OCI-LY1 (cell line): ENCODE measurements around the gene ZC3H18.

Experiments
- H2AFZ ChIP-seq: fragments of 200-600 bp; sonication (generic), shearing (Covaris generic); 2 replicates; pipeline ENCODE4 v1.6.0; 2014; ENCODE audit warnings: antibody characterized with exemption, mild to moderate bottlenecking, low read length
- H3F3A ChIP-seq: fragments of 200-600 bp; sonication (generic), shearing (Covaris generic); 2 replicates; pipeline ENCODE4 v1.6.0; 2014; ENCODE audit warnings: mild to moderate bottlenecking, antibody characterized with exemption, low read length, moderate library complexity; ENCODE audit not compliant: insufficient read depth
- H3K27ac ChIP-seq: fragments of 200-600 bp; sonication (generic); 2 replicates; pipeline ENCODE4 v1.5.1; 2014; ENCODE audit warnings: low read length, mixed run types, mild to moderate bottlenecking, low read depth; ENCODE audit not compliant: poor library complexity, severe bottlenecking
- H3K27me3 ChIP-seq: fragments of 200-600 bp; sonication (generic); 2 replicates; pipeline ENCODE4 v1.6.0; 2014; ENCODE audit warnings: antibody characterized with exemption, mild to moderate bottlenecking, low read length, moderate library complexity; ENCODE audit not compliant: insufficient read depth
- H3K36me3 ChIP-seq: fragments of 200-600 bp; sonication (generic); 2 replicates; pipeline ENCODE4 v1.6.1; 2014; ENCODE audit warnings: mild to moderate bottlenecking, antibody characterized with exemption, low read length, moderate library complexity, mixed read lengths; ENCODE audit not compliant: insufficient read depth
- H3K4me1 ChIP-seq: fragments of 200-600 bp; sonication (generic); 2 replicates; pipeline ENCODE4 v1.5.1; 2014; ENCODE audit warnings: mild to moderate bottlenecking, low read length, moderate library complexity; ENCODE audit not compliant: insufficient read depth, severe bottlenecking
- H3K4me2 ChIP-seq: fragments of 200-600 bp; sonication (generic), shearing (Covaris generic); 2 replicates; pipeline ENCODE4 v1.6.1; 2014; ENCODE audit warnings: low read length
- H3K4me3 ChIP-seq: fragments of 200-600 bp; sonication (generic); 2 replicates; pipeline ENCODE4 v1.5.1; 2014; ENCODE audit warnings: low read length, low read depth, mild to moderate bottlenecking, mixed read lengths; ENCODE audit not compliant: poor library complexity, severe bottlenecking
- H3K79me2 ChIP-seq: fragments of 200-600 bp; shearing (Covaris generic); 2 replicates; pipeline ENCODE4 v1.6.1; 2016; ENCODE audit warnings: mixed run types, low read length, mixed read lengths; ENCODE audit not compliant: insufficient read depth
- H3K9ac ChIP-seq: fragments of 200-600 bp; sonication (generic), shearing (Covaris generic); 2 replicates; pipeline ENCODE4 v1.6.1; 2014; ENCODE audit warnings: mild to moderate bottlenecking, low read length, mixed read lengths
- H3K9me2 ChIP-seq: fragments of 200-600 bp; sonication (generic), shearing (Covaris generic); 2 replicates; pipeline ENCODE4 v1.6.1; 2014; ENCODE audit warnings: low read depth, mild to moderate bottlenecking, low read length, mixed read lengths
- H3K9me3 ChIP-seq: fragments of 200-600 bp; shearing (Covaris generic); 2 replicates; pipeline ENCODE4 v1.6.1; 2014; ENCODE audit warnings: low read length, mixed read lengths
- H4K20me1 ChIP-seq: fragments of 200-600 bp; sonication (generic), shearing (Covaris generic); 2 replicates; pipeline ENCODE4 v1.6.0; 2016; ENCODE audit warnings: mild to moderate bottlenecking, low read length; ENCODE audit not compliant: insufficient read depth
- EZH2 ChIP-seq: fragments of 200-600 bp; sonication (generic), shearing (Covaris generic); IDR thresholded peaks from 2 replicates; pipeline ENCODE4 v1.8.0; 2017; ENCODE audit warnings: borderline replicate concordance, mixed run types, mild to moderate bottlenecking, antibody characterized with exemption, low read length, moderate library complexity, mixed read lengths
- TF ChIP-seq, protein P1 (sequence below): fragments of 200-600 bp; sonication (generic), shearing (Covaris generic); IDR thresholded peaks from 2 replicates; pipeline ENCODE4 v1.5.1; 2017; ENCODE audit warnings: mild to moderate bottlenecking, antibody characterized with exemption, low read length, moderate library complexity, mixed read lengths

ZC3H18 gene

DNA sequence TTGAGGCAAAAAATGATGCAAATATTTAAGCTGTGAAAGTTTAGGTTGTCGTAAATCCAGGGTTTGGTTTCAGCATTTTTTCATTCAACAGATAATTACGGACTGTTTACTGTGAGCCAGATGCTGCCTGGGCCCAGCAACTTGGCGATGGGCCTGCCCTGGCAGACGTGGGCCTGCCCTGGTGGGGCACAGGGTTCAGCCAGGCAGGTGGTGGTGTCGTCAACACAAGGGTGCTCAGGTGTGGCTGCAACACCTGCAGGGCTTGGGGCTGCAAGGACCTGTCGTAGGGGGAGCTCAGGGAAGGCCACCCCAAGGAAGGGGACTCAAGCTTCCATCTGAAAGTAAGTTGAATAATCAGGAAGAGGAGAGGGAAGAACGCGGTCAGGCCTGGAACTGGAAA is 15.1 kb downstream of the ZC3H18 start:
- no peaks in the 10 kb centered on the region for H3F3A ChIP-seq
- no peak overlapping the region for H3K4me3 ChIP-seq
- no peak overlapping the region for H2AFZ ChIP-seq
- no peaks in the 10 kb centered on the region for H3K9me2 ChIP-seq
- no peaks in the 10 kb centered on the region for H3K9me3 ChIP-seq
- H3K9ac ChIP-seq, result no peak overlapping the region
- H3K36me3 ChIP-seq, result peaks cover 90% of the 10 kb centered on the region
- no peaks in the 10 kb centered on the region for H3K27me3 ChIP-seq
- H3K27ac ChIP-seq, result no peak overlapping the region
- H3K79me2 ChIP-seq, result peaks cover 4% of the 10 kb centered on the region; the same call in 1 of the 2 replicates
- no peak for TF ChIP-seq EZH2
- TF ChIP-seq, protein P1, sequence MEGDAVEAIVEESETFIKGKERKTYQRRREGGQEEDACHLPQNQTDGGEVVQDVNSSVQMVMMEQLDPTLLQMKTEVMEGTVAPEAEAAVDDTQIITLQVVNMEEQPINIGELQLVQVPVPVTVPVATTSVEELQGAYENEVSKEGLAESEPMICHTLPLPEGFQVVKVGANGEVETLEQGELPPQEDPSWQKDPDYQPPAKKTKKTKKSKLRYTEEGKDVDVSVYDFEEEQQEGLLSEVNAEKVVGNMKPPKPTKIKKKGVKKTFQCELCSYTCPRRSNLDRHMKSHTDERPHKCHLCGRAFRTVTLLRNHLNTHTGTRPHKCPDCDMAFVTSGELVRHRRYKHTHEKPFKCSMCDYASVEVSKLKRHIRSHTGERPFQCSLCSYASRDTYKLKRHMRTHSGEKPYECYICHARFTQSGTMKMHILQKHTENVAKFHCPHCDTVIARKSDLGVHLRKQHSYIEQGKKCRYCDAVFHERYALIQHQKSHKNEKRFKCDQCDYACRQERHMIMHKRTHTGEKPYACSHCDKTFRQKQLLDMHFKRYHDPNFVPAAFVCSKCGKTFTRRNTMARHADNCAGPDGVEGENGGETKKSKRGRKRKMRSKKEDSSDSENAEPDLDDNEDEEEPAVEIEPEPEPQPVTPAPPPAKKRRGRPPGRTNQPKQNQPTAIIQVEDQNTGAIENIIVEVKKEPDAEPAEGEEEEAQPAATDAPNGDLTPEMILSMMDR, result no peak
- H4K20me1 ChIP-seq, result no peaks in the 10 kb centered on the region
- no peaks in the 10 kb centered on the region for H3K4me1 ChIP-seq
- no peak overlapping the region for H3K4me2 ChIP-seq

DNA sequence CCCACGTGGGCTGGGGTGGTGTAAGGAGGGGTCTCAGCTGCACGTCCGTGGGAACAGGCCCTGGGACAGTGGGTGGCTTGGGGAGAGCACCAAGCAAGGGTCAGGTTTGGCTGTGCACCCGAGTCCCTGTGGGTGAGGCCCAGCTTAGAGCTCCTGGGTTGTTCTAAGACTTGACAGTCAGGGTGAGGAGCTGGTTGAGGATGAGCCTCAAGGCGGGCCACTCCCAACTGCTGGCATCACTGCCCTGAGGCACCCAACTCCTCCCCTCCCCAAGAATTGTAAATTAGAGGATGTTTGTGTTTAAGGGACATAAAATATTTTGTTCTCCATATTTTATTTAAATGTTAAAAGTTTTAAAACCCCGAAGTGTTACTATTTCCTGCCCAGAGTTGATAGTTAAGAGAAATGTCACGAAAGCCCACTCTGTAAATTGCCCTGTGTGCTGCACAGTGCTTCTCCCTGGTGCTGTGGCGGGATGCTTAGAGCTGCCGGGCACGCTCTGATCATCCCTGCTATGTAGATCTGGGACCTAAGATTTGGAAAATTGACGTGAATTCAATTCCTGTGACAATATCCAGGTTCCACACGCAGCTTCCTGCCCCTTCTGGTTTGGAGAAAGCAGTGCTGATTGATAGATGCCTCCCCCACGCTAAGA is 15.9 kb downstream of the ZC3H18 start:
- no peaks in the 10 kb centered on the region for H4K20me1 ChIP-seq
- no peaks in the 10 kb centered on the region for H3K9me2 ChIP-seq
- H3K27ac ChIP-seq, result no peak overlapping the region
- no peaks in the 10 kb centered on the region for H3F3A ChIP-seq
- no peaks in the 10 kb centered on the region for H3K27me3 ChIP-seq
- no peaks in the 10 kb centered on the region for H3K4me1 ChIP-seq
- no peak overlapping the region for H3K4me3 ChIP-seq
- TF ChIP-seq EZH2, result no peak
- TF ChIP-seq, protein P1, result no peak
- H2AFZ ChIP-seq, result no peak overlapping the region
- peaks cover 88% of the 10 kb centered on the region for H3K36me3 ChIP-seq
- no peaks in the 10 kb centered on the region for H3K9me3 ChIP-seq
- no peak overlapping the region for H3K4me2 ChIP-seq
- H3K79me2 ChIP-seq, result peaks cover 4% of the 10 kb centered on the region; the same call in 1 of the 2 replicates
- no peak overlapping the region for H3K9ac ChIP-seq

DNA sequence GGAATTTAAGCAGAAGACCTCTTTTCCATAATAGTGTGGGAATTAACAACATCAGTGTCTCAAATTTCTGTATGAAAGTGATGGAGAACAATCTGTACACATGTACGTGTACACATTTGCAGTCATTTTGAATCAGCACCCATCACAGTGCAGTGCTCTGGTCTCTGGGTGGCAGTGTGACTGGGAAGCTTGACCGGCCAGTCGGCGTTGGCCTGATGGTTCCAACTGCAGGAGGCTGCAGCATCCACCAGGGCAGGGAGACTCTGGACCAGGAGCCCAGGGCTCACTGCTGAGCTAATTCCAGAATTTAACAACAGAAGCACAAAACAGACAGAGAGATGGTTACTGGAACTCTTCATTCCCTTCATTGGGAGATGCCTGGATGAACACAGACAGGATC is 17.9 kb downstream of the ZC3H18 start:
- no peak overlapping the region for H2AFZ ChIP-seq
- H3K4me3 ChIP-seq, result no peak overlapping the region
- no peaks in the 10 kb centered on the region for H3K4me1 ChIP-seq
- H3K27me3 ChIP-seq, result no peaks in the 10 kb centered on the region
- no peaks in the 10 kb centered on the region for H3K9me2 ChIP-seq
- no peak overlapping the region for H3K27ac ChIP-seq
- no peaks in the 10 kb centered on the region for H3K9me3 ChIP-seq
- no peak overlapping the region for H3K4me2 ChIP-seq
- TF ChIP-seq EZH2, result no peak
- TF ChIP-seq, protein P1, result no peak
- peaks cover 4% of the 10 kb centered on the region; the same call in 1 of the 2 replicates for H3K79me2 ChIP-seq
- H4K20me1 ChIP-seq, result no peaks in the 10 kb centered on the region
- H3K9ac ChIP-seq, result no peak overlapping the region
- no peaks in the 10 kb centered on the region for H3F3A ChIP-seq
- H3K36me3 ChIP-seq, result peaks cover 85% of the 10 kb centered on the region
